ENCODE data around the gene APOA4. TPM values are rescaled to one million over a fixed set of nuclear protein-coding genes. Genes with fewer than 3 reads are reported as not detected.

Gene APOA4
- polyA plus RNA-seq, 1 donor from 2014 or later: not detected

Other genes with a start within 250 kb of the APOA4 start
- gene BUD13, start 50.3 kb downstream of the APOA4 start, polyA plus RNA-seq: 19.1 and 20.5 TPM in 2 replicates
- gene ZPR1, start 35.3 kb downstream of the APOA4 start, polyA plus RNA-seq: 34.5 and 64.7 TPM in 2 replicates
- not detected in 2 replicates for gene APOA5, start 31.4 kb downstream of the APOA4 start, polyA plus RNA-seq
- gene APOC3, start 6.6 kb upstream of the APOA4 start, polyA plus RNA-seq: not detected in 2 replicates
- gene APOA1, start 14.3 kb upstream of the APOA4 start, polyA plus RNA-seq: not detected in 2 replicates